ENCODE results near the gene SYNPR.

- no peak for TF ChIP-seq POLR2AphosphoS5 (IDR thresholded peaks at IDR 0.05)
- TF ChIP-seq CTCF (IDR thresholded peaks at IDR 0.05): no peak
These were observed 346.9 kb downstream of the SYNPR start for GRCh38 chr3:63624941-63625560.
